ENCODE results near the gene PLA2G4F. TPM values are rescaled to one million over a fixed set of nuclear protein-coding genes. Genes with fewer than 3 reads are reported as not detected.
A peak's percentile ranks its signal among the peaks of the same experiment; 100 is the strongest.

The PLA2G4F gene
- total RNA-seq, 2 experiments from 2014 or later: not detected

Small RNAs within 50 kb of the gene (microRNA-seq; reads per million reads assigned to microRNA genes)
- gene MIR627: 87.0 reads per million, percentile 54 among the genes with 10 or more reads in this experiment

Other genes with a start within 250 kb of the PLA2G4F start
- gene EHD4, start 184.1 kb downstream of the PLA2G4F start, total RNA-seq: 1 to 10 TPM; 8.4 to 9.5 TPM
- gene PLA2G4E, start 135.6 kb downstream of the PLA2G4F start, total RNA-seq: not detected
- not detected for gene PLA2G4D, start 62.1 kb downstream of the PLA2G4F start, total RNA-seq
- gene VPS39, start 51.7 kb upstream of the PLA2G4F start, total RNA-seq: 10 to 100 TPM; 88.8 to 91.7 TPM
- 10 to 100 TPM; 38.3 to 38.6 TPM for gene GANC, start 116.6 kb upstream of the PLA2G4F start, total RNA-seq
- gene TMEM87A, start 116.8 kb upstream of the PLA2G4F start, total RNA-seq: 10 to 100 TPM; 39.1 to 42.0 TPM
- 10 to 100 TPM in 1 of 2 experiments, 1 to 10 TPM in 1; 8.3 to 10.1 TPM for gene CAPN3, start 202.9 kb upstream of the PLA2G4F start, total RNA-seq